Measurements from ENCODE around the gene SIVA1.

DNA sequence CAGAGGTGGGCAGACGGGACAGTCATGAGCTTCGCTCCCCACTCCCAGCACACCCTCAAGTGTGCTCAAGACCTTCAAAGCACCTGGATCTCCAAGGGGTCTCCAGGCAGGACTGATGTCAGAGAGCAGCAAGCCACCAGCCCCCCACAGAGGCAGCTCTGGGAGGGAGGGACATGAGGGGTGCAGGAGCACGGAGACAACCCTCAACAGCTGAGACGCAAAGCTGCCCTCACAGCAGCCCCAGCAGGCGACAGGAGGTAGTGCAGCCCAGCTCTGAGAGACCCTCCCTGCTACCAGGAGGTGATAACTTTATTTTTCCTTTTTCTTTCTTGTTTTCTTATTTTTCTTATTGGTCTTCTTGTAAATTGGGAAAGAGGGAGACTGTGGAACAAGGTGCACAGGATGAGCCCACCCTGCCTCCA is 17.9 kb downstream of the SIVA1 start:
- no peak for TF ChIP-seq NRF1 (conservative IDR thresholded peaks at IDR 0.05 in 1 of 2, IDR thresholded peaks at IDR 0.05 in 1 of 2)
- TF ChIP-seq FOXA3 (CRISPR knock-in tag; conservative IDR thresholded peaks at IDR 0.05 in 1 of 2, IDR thresholded peaks at IDR 0.05 in 1 of 2) = no peak
- TF ChIP-seq ZNF121 (CRISPR knock-in tag; conservative IDR thresholded peaks at IDR 0.05) = no peak
- peak; percentile 50 to 70 (median 51); a peak in 5 of 6 replicates for TF ChIP-seq CTCF (IDR thresholded peaks at IDR 0.05 in 2 of 3, conservative IDR thresholded peaks at IDR 0.05 in 1 of 3; ENCODE audit: insufficient read depth in 2 of 3, low read depth in 1 of 3, low read length in 3 of 3)
- no peak for TF ChIP-seq ZNF146 (CRISPR knock-in tag; IDR thresholded peaks at IDR 0.05; ENCODE audit: unreplicated experiment)

All from K562 (cell line).